NCI-H446 treated with DMSO at 0.1 percent for 48 hours (cell line): ENCODE measurements around the gene PLA2G2F.
A peak's percentile ranks its signal among the peaks of the same experiment; 100 is the strongest.

Experiments used
- DNase-seq: peaks from one replicate; lab custom pipeline; 2025; lab: John Stamatoyannopoulos, UW

The PLA2G2F gene

DNA sequence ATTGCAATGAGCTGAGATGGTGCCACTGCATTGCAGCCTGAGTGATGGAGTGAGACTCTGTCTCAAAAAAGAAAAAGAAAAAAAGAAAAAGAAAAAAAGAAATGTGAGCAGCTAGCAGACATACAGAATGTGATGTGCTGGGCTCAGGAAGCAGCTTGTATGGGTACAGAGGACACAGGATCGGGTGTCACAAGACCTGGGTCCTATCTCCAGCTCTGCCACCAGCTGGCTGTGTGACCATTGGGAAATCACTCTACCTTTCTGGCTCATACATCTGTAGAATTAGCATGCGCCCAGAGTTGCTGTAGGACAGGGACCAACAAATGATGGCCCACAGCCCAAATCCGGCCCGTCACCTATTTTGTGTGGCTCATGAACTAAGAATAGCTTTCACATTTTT lies 50.5 kb downstream of the PLA2G2F start:
- DNase-seq, result no peak

- no peak for DNase-seq
Measured at GRCh38 chr1:20190256-20191160, 51.4 kb downstream of the PLA2G2F start.

DNA sequence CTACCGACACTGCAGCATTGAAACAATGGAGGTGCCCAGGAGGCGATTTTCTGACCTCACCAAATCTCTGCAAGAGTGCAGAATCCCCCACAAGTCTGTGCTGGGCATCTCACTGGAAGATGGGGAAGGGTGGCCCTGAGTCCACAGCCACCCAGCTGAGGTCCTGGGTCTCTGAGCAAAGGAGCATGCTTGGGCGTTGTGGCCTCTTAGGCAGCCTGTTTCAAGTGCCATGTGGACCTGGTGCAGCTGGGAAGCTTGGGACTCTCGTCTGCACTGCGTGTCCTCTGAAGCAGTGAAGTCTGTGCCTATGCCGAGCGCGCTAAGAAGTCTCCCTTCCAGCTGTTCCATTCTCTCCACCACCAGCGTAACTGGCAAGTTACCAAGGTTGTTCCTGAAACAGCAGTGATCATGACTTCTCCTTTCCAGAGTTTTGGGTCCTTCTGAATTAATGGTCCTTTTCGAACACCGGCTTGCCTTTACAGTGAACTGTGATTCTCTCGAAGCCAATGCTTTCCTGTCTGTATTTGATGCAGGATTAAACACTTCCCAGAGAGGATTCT lies 52.2 kb downstream of the PLA2G2F start:
- no peak for DNase-seq

DNA sequence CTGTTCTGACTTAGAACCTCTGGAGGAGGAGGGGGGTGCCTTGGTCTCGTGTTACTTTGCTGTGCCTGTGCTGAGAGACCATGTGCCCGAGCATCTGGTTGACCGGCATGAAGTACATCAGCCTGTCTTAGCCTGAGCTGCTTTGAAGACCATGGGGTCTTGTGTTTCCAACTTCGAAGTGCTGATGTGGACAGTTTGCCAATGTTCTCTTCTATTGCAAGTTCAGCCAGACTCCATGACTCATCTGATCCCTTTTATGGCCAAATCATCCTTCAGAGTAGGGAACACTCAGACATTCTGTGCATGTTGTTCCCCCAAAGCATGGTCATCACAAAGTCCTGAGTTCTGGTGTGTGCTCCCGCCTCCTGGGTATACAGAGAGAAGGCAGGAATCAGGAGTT lies 53.2 kb downstream of the PLA2G2F start:
- no peak for DNase-seq

DNA sequence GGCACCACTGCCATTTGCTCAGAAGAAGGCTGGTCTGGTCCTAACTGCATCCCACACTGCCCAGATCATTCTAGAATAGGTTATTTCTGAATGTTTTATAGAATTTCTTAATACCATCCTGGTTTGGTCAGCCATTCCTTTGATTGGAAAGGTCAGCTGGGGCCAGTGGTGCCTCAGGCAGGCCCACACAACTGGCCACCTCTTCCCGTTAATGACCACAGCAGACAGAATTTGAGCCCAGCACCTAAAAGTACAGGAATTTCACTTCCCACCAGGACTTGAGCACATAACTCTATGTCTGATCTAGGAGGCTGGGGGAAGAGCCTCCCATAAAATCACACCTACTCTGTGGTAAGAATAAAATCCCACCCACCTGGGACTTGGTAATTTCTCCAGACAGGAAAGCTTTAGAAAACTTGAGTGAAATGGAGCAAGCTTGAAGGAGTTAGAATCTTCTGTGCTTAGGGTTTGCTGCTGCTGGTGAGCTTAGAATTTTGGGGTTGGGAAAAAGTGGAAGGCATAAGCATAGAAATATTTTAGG lies 53.8 kb downstream of the PLA2G2F start:
- DNase-seq, result no peak

DNA sequence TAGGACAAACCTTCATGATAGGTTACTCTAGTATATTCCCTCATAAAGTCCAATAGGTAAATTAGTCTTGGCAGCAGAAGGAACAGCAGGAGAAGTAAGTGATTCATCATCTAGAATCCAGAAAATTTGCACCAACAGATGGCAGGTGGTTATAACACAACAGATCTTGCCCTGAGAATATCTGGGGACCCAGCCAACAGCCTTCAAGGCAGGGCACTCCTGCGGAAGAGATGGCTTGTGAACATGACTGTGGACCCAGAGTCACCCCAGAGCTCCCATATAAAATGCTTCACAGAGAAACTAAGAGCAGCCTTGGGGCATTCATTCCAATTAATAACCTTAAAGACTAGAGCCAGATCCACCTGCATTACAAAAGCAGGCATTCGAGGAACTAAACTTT lies 55.1 kb downstream of the PLA2G2F start:
- DNase-seq, result peak; percentile 57

DNA sequence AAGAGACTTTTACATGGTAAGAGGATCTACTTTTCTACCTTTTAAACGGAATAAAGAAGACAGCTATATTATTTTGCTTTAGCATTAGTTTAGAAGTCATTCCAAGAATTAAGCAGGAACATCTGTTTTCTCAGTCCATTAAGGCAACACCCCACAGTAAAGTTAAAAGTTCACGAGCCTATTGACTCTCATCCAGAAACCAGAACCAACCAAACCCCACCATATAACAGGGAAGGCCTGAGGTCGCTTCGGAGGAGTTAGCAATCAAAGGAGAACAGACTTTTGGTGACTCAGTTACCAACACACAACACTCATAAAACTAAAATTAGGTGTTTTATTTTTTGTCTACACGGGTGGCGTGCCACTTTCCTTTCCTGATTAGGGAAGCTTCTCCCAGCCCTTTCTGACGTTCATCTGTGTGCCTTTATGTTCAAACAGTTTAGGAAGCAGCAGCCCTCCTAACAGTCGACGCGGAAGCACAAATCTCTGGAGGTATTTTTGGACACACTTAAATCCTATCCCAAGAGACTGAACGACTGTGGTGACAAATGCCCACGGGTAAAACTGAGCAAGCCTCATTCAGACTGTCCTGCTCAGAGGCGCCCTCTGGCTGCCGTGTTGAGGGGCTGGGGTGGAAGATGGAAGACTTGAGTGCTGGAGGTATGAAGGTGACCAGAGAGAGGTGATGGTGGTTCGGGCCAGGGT lies 55.8 kb downstream of the PLA2G2F start:
- DNase-seq, result no peak

- no peak for DNase-seq
Measured at GRCh38 chr1:20195462-20195780, 56.3 kb downstream of the PLA2G2F start.

DNA sequence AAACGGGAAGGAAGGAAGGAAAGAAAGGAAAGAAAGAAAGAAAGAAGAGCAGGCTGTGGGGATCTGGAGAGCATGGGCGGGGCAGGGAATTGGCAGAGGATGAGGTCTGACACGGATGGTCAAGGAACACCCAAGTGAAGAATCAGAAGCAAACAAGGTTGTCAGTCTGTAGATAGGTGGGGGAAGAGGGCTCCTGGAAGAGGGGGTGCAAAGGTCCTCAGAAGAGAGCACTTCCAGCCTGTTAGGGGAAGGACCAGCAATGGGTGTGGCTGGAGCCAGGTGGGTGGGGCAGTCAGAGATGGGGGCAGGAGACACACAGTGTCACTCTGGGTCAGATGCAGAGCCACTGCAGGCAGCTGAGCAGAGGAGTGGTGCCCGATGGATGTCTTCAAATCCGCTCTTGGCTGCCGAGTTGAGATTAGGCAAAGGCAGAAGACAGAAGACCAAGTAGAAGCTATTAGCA lies 58.2 kb downstream of the PLA2G2F start:
- DNase-seq, result no peak

DNA sequence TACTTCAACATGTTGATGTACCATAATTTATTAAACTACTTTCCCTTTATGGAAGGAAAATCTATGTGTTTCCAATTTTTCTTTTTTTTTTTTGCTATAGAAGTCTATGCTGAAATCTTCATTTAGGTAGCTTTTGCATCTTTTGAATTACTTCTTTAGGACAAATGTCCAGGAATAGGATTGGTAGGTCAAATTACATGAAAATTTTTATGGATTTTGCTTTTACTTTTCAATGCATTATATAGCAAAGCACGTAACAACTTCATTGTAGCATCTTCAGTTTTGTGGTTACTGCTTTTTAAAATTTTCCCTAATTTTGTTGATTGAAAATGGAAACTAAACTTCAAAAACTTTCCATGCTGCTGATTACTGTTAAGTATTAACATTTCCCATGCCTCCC lies 59.2 kb downstream of the PLA2G2F start:
- DNase-seq, result no peak

DNA sequence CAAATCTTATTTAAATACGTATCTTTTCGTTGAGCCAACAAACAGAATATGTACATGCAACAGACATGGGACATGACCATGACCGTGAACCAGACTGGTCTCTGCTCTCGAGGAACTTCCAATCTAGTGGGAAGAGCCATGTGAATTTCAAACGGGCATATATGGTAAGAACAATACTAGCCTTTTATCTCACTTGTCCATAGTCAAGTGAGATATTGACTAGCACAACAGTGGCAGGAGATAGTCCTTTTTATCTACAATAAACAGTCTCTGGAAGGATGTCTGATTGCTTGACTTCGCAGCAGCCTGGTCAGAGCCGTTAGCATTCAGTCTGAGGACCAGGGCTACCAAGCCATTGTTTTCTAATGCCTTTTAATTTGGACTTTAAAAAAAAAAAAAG lies 59.8 kb downstream of the PLA2G2F start:
- DNase-seq, result no peak

DNA sequence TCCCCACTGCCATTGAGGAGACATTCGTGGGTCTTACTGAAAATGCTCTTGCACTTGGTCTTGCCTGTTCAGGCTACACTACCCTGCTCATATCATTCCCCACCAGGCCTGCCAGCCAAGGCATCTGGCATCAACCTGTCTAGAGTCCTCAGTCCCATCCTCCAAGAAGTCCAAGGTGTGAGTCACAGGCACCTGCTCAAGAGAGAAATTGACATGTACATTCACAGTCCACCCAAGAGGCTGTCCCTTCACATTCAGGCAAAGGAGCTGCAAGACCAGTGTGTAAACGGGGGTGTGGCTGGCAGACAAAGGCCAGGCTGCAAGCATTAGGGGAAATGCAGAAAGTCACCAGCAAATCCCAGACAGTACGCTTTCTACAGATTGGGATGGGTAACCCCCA lies 60.3 kb downstream of the PLA2G2F start:
- DNase-seq, result no peak

- DNase-seq, result no peak
Measured at GRCh38 chr1:20199840-20200239, 60.7 kb downstream of the PLA2G2F start.
